IPS-18a (cell line): ENCODE measurements around the gene ARSG.
A peak's percentile ranks its signal among the peaks of the same experiment; 100 is the strongest.
"Not testable (repeated sequence)": the region's sequence is repeated elsewhere in the genome, so short reads cannot be mapped to it uniquely, and the experiment has no call there.

ENCODE experiments used
- H3K27ac ChIP-seq: one replicate; pipeline ENCODE4 v1.5.1; 2013; ENCODE audit warnings: low read length
- H3K27me3 ChIP-seq: one replicate; pipeline ENCODE4 v1.6.1; 2013; ENCODE audit warnings: mild to moderate bottlenecking, low read length; ENCODE audit not compliant: control insufficient read depth, insufficient read depth
- H3K36me3 ChIP-seq: one replicate; pipeline ENCODE4 v1.6.1; 2013; ENCODE audit warnings: low read depth, low read length; ENCODE audit not compliant: control insufficient read depth
- H3K4me1 ChIP-seq: one replicate; pipeline ENCODE4 v1.6.1; 2013; ENCODE audit warnings: low read depth, low read length; ENCODE audit not compliant: control insufficient read depth
- H3K4me3 ChIP-seq: one replicate; pipeline ENCODE4 v1.5.1; 2013; ENCODE audit warnings: low read length
- H3K9ac ChIP-seq: one replicate; pipeline ENCODE4 v1.6.1; 2013; ENCODE audit warnings: mild to moderate bottlenecking, low read length, moderate library complexity
- H3K9me3 ChIP-seq: one replicate; pipeline ENCODE4 v1.6.1; 2013; ENCODE audit warnings: low read depth, low read length; ENCODE audit not compliant: control insufficient read depth

Gene ARSG

DNA sequence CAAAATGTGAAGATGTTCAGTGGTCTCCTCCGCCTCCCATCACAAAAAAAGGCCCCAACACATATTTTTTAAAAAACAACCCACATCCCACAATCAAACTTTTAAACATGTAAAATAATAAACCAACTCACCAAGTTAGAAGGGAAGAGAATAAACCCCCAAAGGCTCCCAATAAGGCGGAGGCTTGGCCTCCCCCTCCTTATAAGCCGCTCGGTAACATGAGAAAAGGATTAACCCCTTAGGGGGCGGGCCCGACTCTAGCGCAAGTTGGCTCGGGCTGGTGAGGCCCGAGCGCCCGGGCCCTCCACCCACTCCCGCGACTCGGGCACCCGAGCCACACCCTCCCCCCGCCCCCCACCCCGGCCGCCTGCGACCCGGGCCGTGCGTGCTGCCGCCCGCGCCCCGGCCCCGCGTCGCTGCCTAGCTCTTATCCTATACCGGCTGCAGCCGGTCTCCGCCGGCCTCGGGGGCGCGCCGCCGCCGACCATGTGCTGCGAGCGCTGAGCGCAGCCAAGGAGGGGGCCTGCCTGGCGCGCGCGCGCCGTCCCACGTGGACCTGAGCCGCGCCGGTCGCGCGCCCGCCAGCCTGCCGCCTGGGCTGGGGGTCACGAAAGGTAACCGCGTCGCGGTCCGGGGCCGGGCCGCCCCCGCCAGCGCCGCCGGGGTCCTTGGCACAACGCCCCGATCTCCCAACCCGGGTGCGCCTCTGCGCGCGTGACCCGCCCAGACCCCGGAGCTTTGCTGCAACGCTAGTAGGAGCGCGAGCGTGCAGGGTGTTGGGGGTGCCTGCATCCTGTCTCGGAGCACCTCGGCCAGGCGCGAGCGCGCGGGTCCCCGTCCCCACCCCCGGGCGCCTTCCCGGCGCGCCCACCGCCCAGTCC lies at the start of gene ARSG, which contains the start of gene SLC16A6:
TSS of gene ARSG (plus strand) at position 541 of the 881 bp plus-strand sequence. CDS start 15,999 bp downstream, outside the sequence.
TSS of gene SLC16A6 (minus strand) at position 173 of the 881 bp plus-strand sequence. CDS start 12,807 bp downstream, outside the sequence.
- H3K4me1 ChIP-seq: peaks cover 32% of the 10 kb centered on the region
- H3K9me3 ChIP-seq: no peaks in the 10 kb centered on the region
- no peak within 1 kb of the TSS for H3K27ac ChIP-seq
- H3K27me3 ChIP-seq: peaks cover 46% of the 10 kb centered on the region
- no peaks in the 10 kb centered on the region for H3K36me3 ChIP-seq
- peak within 1 kb of the TSS; percentile 81 for H3K9ac ChIP-seq
- peak within 1 kb of the TSS; percentile 75 for H3K4me3 ChIP-seq

DNA sequence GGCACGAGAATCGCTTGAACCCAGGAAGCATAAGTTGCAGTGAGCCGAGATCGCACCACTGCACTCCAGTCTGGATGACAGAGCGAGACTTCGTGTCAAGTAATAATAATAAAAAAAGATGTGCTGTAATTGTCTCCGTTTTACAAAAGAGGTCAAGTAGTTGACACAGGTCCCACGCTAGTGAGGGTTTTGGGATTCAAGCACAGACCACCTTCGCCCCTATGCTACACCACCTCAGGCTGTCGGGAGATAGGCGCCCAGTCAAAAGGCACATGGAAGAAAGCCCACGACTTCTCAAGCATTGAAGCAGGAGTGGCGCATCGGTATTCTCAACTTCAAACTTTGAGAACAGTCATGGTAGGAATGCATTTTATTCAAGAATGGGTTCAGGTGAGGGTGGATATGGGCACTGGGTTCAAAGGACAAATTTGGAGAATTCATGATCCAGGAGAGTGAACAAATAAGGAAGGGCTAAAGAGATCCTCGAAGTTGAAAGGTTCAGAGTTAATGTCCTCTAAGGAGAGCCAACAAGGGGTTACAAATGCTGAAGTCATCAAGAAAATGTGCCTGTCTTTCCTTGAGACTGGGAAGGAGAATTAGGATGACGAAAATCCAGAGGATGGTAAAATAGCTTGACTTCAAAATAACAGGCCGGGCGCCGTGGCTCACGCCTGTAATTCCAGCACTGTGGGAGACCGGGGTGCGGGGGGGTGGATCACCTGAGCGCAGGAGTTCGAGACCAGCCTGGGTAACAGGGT lies 44.8 kb upstream of the ARSG start:
- Histone ChIP-seq H3K4me1 (peaks cover 5% of the 10 kb centered on the region), H3K9me3 (no peaks in the 10 kb centered on the region), H3K4me3 (peak overlapping the region; percentile 85), H3K27ac (no peak overlapping the region), H3K9ac (no peak overlapping the region), H3K27me3 (no peaks in the 10 kb centered on the region), H3K36me3 (peaks cover under 1% of the 10 kb centered on the region)

DNA sequence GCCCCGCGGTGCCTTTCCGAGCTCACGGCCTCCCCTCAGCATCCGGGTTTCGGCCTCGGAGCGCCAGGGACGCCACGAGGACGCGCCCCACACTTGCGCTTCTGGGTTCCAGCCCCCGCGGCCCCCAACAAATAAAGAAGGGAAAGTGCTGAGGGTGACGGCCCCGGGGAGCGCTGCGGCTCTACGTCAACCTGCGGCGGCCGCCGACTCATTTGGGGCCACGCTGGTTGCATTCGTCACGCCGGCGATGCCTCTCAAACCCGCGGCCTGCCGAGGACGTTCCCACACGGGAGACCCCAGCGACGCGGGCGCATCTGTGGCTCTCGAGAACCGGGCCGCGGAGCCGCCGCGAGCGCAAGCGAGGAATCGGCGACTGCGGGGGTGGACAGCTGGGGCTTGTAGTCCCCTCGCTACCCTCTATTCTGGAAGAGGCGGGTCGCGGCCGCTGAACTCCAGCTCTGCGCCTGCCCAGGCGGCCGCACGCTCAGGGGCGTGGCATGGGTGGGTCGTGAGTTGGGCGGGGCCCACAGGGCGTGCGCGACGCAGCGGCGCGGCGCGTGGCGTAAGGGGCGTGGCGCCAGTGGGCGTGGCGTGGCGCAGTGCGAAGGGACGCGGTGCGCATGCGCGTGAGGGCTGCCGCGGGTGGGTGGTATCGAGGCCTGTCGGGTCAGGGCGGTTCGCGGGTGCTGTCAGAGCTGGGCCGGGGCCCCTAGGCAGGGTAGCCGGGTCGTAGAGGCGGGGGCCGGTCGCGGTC lies 43.7 kb upstream of the ARSG start, which contains the start of gene AMZ2:
TSS of gene AMZ2 (plus strand) at position 599 of the 754 bp plus-strand sequence. CDS start 2,145 bp downstream, outside the sequence.
- Histone ChIP-seq H3K4me3 (peak within 1 kb of the TSS; percentile 85), H3K27ac (no peak within 1 kb of the TSS), H3K4me1 (peaks cover 5% of the 10 kb centered on the region), H3K36me3 (peaks cover 3% of the 10 kb centered on the region), H3K27me3 (no peaks in the 10 kb centered on the region), H3K9ac (peak within 1 kb of the TSS; percentile 65), H3K9me3 (no peaks in the 10 kb centered on the region)

DNA sequence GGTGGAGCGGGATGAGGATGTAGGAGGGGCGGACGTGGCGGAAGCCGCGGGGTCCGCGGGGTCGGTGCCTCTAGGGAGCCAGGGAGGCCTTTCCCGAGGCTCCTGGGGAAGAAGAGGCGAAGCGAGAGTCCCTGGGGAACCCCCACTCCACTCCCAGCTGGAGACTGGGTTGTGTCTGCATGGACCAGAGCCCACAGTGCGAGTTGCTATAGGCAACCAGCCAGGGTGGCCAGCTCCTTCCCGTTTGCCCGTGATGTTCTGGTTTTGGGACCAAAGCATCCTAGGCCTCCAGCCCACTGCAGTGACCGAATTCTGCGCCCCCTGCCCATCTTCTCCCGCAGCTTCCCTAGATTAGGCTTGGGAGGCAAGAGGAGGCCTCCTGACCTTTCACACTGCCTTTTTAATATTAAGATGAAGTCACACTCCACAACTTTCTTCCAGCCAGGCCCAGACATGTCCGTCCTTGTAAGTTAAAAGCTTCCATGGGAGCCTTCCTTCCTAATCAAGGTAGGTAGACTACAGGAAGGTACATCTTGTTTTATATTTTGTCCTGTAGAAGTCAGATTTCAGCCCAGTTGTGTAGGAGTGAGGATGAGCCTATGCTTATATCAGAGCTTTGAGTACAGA lies 43.0 kb upstream of the ARSG start:
- Histone ChIP-seq H3K27ac (no peak overlapping the region), H3K36me3 (peaks cover 6% of the 10 kb centered on the region), H3K4me1 (peaks cover 5% of the 10 kb centered on the region), H3K9me3 (no peaks in the 10 kb centered on the region), H3K27me3 (no peaks in the 10 kb centered on the region), H3K9ac (peak overlapping the region; percentile 53), H3K4me3 (peak overlapping the region; percentile 85)

DNA sequence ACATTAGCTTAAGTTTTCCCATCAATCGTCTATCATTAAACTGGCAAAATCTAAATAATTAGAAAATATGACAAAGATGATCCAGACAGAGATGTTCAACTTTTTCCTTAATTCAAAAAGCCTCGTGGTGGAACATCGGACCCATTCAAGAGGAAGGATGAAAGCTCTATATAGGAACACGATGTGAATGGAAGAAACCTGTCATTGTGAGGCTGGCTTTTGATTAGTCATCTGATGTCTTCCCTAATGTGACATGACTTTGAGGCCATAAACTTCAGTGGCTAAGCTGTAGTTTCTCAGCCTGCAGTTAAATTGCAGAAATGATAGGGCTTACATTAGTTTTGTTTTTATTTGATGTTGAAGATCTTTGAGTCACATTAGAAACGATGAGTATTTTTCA lies 42.4 kb upstream of the ARSG start:
- H3K4me3 ChIP-seq: peak overlapping the region; percentile 85
- no peaks in the 10 kb centered on the region for H3K27me3 ChIP-seq
- H3K9me3 ChIP-seq: no peaks in the 10 kb centered on the region
- H3K27ac ChIP-seq: no peak overlapping the region
- peaks cover 5% of the 10 kb centered on the region for H3K4me1 ChIP-seq
- H3K9ac ChIP-seq: peak overlapping the region; percentile 53
- peaks cover 8% of the 10 kb centered on the region for H3K36me3 ChIP-seq

DNA sequence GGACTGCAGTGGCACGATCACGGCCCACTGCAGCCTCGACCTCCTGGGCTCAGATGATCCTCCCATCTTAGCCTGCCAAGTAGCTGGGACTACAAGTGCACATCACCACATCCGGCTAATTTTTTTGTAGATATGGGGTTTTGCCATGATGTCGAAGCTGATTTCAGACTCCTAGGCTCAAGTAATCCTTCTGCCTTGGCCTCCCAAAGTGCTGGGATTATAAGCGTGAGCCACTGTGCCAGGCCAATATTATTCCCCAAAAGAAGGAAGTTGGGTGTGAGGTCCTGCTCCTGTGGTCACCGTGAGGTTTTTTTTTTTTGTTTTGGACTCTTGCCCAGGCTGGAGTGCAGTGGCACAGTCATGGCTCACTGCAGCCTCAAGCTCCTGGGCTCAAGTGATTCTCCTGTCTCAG lies 41.9 kb upstream of the ARSG start:
- Histone ChIP-seq H3K9ac (no peak overlapping the region), H3K27me3 (no peaks in the 10 kb centered on the region), H3K27ac (no peak overlapping the region), H3K36me3 (peaks cover 11% of the 10 kb centered on the region), H3K4me1 (peaks cover 5% of the 10 kb centered on the region), H3K9me3 (no peaks in the 10 kb centered on the region), H3K4me3 (no peak overlapping the region)

DNA sequence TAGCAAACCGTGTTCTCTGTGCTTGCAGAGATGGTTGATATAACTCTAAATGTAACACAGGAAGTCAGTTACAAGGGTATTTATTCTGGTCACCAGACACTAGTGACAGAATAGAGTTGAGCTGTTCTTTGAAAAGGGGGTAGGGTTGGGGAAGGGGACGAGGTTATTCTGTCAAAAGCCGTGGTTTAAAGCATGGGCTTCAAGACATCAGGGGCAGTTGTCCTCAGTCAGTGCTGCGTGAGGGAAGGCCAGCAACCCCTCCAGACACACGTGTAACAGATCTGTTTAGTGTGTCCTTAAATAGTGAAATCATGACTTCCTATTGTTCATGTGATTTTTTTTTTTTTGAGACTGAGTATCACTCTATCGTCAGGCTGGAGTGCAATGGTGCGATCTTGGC lies 37.9 kb upstream of the ARSG start:
- H3K27me3 ChIP-seq, H3K4me1 ChIP-seq, H3K27ac ChIP-seq, H3K9ac ChIP-seq, H3K4me3 ChIP-seq, H3K9me3 ChIP-seq: not testable (repeated sequence)
- peaks cover 26% of the 10 kb centered on the region for H3K36me3 ChIP-seq

DNA sequence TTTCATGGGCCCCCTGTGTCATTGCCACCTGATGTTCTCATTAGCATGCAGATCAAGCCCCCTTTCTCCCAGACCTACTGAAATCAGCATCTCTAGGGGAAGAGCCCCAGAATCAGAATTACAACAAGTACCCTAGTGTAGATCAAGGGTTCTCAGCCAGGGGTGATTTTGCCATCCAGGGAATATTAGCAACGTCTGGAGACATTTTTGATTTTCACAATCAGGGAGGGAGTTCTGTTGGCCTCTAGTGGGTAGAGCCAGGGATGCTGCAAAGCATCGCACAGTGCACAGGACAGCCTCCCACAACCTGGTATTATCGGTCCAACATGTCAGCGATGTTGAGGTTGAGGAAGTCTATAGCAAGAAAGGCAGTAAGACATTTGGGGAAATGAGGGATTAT lies 36.1 kb upstream of the ARSG start:
- Histone ChIP-seq H3K4me3 (no peak overlapping the region), H3K9me3 (no peaks in the 10 kb centered on the region), H3K27me3 (no peaks in the 10 kb centered on the region), H3K36me3 (peaks cover 26% of the 10 kb centered on the region), H3K27ac (no peak overlapping the region), H3K4me1 (peaks cover 8% of the 10 kb centered on the region), H3K9ac (no peak overlapping the region)

DNA sequence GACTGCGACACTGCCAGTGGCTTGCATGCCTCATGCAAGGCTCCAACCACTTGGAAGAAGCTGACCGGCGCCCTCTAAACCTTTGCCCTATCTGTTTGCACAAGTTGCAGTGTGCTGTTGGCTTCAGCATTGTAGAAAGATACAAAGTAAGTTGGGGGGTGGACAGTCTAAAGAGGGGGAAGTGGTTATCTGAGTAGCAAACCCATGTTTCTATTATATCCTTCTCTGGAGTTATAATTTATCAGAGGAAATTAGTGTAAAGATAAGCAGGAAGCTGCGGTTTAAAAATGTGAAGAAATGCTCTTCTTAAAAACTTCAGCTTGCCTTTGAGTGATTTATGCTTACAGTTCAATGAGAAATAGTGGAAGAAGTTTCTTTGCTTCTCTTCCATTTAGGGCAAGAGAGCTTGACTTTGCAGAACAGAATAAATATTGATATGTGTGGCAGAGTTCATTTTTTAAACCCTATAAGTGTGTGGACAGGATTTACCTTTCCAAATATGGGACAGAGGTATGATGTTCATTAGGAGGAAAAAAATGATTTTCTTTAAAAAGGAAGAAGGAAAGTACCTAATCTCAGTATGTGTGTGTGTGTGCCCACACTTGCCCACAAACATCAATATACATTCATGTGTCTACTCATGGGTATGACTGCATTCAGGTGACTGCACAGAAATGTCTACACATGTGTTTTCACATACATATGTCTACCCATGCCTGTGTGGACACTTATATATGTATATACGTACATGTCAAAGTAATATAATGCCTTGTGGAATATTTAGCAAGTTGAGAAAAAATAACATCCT lies 35.4 kb upstream of the ARSG start:
- Histone ChIP-seq H3K27me3 (no peaks in the 10 kb centered on the region), H3K27ac (no peak overlapping the region), H3K9ac (no peak overlapping the region), H3K36me3 (peaks cover 26% of the 10 kb centered on the region), H3K4me3 (no peak overlapping the region), H3K4me1 (peaks cover 8% of the 10 kb centered on the region), H3K9me3 (no peaks in the 10 kb centered on the region)

DNA sequence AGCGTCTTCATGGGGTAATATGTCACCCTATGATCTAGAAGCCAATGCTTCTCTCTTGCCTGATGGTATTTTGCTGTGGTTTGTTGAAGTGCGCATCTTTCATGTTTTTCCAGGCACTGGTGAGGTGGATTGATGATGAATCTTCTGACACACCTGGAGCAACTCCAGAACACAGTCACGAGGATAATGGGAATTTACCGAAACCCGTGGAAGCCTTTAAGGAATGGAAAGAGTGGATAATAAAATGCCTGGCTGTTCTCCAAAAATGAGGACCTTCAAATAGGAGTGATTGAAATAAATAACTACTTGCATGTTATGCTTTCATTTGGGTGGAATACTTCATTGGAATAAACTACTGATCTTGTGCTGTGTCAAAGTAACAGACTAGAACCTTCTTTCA lies 34.6 kb upstream of the ARSG start:
- peaks cover 23% of the 10 kb centered on the region for H3K36me3 ChIP-seq
- not testable (repeated sequence) for H3K9ac ChIP-seq, H3K4me3 ChIP-seq

More for the DNA sequence above, 34.6 kb upstream of the ARSG start:
- H3K27ac ChIP-seq, H3K27me3 ChIP-seq, H3K4me1 ChIP-seq, H3K9me3 ChIP-seq: not testable (repeated sequence)
